Activated CD4-positive, CD25-positive, alpha-beta regulatory T cell treated with anti-CD3 and anti-CD28 coated beads, Interleukin-2, amount 50 U/mL, for 24 hours (primary cell): ENCODE results near the gene KLHL24.
A peak's percentile ranks its signal among the peaks of the same experiment; 100 is the strongest.
"Not testable (repeated sequence)": the region's sequence is repeated elsewhere in the genome, so short reads cannot be mapped to it uniquely, and the experiment has no call there.

ENCODE experiments used
- ATAC-seq, 2 donors: fragments of 150-1000 bp; cut with Tn5 transposase; one replicate each; pipeline ENCODE4 v1.10.0; 2021; ENCODE audit warnings: mild to moderate bottlenecking in 1 of 2, moderate library complexity in 1 of 2

KLHL24 gene

DNA sequence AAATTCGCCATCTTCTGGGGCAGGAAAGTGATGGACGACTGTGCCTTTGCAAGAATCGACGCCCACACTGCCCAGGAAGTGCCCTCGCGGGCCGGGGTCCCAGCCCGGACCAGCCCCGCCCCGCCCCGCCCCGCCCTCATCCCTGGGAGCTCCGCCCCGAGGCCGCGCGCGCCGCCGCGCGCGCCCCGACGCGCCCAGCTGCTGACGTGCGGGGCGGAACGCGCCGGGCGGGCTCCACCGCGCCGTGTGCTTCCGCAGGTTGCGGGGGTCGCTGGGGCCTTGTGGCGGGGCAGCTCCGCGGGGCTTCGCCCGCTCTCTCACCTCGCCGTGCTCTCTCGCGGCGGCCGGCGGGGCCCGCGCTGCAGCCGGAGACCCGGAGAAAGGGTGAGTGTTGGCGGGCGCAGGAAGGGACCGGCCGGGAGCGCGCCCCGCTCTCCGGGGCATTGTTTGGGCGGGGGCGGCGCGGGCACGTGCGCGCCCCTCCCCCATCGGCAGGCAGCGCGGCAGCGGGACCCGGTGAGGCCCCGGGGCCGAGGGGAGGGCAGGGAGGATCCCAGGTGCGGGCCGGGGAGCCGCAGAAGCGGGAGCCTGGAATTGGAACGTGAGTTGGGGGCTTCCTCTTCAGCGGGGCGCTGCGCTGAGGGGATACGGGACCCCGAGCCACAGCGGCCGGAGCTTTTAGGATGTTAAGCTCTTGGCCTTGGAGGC is 62.3 kb downstream of the KLHL24 start, which contains the start of gene YEATS2:
YEATS2 (plus strand) TSS at position 188 of the 708 bp plus-strand sequence. CDS start 17,366 bp downstream, outside the sequence.
- peak; percentile 84 to 88 for ATAC-seq

DNA sequence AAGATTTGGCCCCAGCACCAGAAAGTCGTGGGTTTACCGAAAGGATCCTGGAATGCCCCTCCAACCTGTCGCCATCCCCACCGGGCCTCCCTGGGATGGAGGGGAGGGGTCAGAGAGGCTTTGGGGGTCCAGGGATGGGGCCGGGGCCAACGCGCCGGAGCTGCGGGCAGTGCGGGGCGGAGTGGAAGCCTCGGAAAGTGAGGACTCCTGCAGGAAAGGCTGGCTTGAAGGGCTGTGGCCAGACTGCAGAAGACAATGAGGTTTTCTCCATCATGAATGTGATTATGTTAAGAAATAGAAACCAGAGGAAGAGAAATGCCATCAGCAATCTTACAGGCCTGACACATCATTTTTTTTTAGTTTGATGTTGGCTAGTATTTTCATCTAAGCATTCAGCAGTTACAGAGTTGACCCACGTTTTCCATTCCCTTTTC is 62.9 kb downstream of the KLHL24 start:
- peak; percentile 20 to 36 for ATAC-seq

DNA sequence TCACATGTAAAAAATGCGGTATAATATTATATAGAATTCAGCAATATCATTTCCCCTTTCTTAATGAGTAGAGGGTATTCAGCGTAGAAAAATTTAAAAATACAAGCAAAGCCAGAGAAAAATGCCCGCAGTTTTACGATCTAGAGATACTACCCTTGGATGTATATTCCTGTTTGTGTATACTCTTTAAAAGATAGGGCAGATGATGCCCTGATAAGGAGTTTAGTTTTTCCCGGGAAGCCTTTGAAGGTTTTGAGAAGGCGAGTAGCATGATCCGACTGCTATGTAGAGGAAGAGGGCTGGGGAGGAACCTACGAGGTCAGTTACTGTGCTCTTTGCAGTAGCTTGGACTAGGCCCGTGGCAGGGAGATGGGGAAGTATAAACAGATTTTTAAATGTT is 63.3 kb downstream of the KLHL24 start:
- no peak for ATAC-seq

DNA sequence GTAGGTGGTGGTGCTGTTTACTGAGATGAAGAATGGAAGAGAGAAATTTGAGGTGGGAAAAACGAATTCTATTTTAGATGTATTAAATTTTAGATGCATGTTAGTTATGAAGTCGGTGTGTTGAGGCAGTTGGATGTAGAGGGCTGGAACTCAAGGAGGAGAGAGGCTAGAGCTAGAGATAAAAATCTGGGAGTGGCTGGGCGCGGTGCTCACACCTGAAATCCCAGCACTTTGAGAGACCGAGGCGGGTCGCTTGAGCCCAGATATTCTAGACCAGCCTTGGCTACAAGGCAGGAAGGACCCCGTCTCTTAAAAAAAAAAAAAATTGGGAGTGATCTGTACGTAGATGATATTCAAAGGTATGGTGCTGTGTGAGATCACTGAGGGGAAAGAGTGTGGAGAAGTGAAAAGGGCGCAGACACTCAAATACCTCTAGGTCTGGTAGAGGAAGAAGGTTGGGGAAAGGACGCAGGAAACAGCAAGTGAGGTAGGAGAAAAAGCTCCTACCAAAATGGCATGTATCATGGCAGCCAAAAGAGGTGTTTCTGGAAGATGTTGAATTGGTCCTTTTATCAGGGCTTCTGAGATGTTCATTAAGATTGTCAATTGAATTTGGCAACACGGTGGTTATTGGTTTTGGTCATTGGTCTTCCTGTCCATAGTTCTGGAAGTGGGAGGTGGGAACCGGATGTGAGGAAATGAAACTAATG is 64.0 kb downstream of the KLHL24 start:
- ATAC-seq, result no peak

DNA sequence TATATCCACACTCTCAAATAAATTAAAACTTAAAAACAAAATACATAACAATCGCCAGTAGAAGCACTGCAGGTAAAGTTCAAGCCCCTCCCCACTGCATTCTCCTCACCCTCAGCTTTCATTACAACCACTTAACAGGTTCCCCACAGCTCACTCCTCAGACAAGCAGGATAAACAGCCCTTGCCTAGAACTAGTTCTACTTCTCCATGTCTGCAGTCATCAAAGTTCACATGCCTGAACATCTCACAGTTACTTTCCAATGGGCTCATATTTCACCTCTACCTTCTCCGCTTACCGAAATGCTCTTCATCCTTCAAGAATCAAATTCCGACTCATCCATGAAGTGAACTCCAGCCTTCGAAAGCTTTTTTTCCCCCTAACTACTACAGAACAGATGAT is 66.3 kb downstream of the KLHL24 start:
- ATAC-seq, result no peak

DNA sequence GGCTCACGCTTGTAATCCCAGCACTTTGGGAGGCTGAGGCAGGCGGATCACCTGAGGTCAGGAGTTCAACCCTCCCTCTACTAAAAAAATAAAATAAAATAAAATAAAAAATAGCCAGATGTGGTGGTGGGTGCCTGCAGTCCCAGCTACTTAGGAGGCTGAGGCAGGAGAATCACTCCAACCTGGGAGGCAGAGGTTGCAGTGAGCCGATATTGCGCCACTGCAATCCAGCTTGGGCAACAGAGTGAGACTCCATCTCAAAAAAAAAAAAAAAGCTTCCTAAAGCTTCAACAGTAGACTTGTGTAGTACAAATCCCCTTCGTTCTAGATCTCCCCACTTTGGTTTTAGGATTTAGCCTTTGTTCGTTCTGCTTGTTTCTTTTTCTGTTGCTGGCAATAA is 68.5 kb downstream of the KLHL24 start:
- not testable (repeated sequence) for ATAC-seq

DNA sequence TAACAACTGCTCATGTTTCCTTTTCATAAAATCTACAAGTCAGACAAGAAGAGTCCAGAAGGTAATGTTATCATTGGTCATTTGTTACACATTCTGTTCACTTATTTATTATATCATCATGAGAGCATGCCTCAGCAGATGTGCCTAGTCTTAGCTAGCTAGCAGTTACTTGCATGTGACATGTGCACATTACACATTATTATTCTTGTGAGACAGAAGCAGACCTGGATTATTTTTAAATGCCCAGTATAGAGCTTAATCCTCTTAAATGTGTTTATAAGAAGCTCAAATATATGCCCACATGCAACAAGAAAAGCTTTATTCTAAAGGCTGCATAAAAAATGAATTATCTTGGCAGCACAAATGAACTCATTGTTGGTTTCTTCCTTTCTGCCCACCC is 74.8 kb downstream of the KLHL24 start:
- ATAC-seq, result no peak

DNA sequence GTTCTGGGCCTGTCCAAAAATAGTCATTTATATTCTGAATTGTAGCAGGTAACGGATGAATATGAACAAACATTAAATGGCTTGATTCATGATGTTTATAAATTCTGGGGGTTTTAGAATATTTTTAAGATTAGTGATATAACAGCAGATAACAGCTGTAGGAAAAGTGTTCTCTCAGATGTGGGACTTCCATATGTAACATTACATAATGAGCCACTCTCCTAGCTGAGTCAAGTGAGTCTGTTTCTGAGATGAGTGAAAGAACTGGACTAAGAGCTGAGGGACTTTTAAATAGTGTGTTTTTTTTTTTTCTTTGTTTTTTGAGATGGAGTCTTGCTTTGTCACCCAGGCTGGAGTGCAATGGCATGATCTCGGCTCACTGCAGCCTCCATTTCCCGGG is 76.1 kb downstream of the KLHL24 start:
- ATAC-seq, result no peak

DNA sequence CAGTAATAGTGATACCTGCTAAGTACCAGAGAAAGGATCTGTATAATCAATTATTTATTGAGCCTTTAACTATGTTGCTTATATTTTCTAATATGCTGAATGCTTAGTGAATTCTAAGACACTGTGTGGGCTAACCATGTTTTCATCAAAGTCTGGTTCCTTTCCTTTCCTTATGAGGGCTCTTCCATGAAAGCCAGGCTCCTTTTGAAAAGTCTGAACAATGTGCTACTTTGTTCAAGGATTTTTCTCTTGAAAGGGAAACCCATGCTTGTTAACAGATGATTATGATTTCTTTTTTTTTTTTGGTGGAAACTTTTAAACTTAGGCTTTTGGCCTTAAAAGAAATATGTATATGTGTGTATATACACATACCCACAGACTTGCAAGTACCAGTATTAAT is 79.2 kb downstream of the KLHL24 start:
- no peak for ATAC-seq

DNA sequence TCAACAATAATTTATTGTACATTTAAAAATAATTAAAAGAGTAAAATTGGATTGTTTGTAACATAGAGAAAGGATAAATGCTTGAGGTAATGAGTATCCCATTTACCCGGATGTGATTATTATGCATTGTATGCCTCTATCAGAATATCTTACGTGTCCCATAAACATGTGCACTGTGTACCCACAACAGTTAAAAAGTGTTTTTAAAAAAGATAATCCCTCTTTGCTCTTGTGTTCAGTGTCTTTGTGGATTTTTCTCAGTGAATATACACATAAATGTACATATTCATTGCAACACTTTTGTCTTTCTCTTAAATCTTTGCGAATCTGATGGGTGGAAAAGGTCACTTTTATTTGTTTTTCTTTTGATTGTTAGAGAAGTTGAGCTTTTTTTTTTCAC is 82.6 kb downstream of the KLHL24 start:
- no peak for ATAC-seq

DNA sequence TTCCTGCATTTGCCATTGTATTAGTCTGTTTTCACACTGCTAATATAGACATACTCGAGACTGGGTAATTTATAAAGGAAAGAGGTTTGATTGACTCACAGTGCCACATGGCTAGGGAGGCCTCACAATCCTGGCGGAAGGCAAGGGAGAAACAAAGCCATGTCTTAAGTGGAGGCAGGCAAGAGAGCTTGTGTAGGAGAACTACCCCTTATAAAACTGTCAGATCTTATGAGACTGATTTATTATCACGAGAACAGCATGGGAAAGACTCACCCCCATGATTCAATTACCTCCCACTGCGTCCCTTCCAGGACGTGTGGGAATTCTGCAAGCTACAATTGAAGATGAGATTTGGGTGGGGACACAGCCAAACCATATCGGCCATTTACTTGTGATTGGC is 90.0 kb downstream of the KLHL24 start:
- no peak for ATAC-seq

DNA sequence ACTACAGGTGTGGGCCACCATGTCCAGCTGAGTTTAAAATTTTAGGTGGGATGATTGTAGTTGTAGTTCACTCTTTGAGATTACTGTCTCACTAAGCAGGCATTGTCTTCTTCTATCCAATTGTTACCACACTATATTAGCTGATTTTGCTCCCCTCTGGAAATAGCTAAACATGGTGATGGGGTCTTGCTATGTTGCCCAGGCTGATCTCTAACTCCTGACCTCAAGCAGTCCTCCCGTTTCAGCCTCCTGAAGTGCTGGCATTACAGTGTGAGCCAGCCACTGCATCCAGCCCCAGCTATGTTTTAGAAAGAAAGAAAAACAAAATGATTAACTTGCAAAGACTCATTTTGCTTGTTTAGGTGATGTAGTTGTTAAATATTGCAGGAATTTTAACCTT is 92.8 kb downstream of the KLHL24 start:
- no peak for ATAC-seq

DNA sequence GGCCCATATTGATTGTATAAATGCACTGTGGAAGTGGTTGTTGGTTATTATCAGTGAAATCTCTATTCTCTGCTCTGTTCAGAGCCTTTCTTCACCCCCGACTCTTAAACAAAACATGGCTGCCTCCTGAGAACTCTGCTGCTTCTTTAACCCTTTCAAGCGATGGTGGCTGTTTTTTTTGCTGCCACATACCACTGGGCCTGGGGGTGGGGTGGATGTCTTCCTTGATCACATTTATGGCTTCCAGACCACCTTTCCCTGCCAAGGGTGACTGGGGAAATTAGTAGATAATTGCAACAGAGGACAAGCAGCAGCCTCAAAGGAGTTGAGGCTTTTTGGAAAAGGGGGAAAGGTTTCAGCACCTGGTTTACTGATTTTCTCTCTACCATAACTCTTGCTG is 94.9 kb downstream of the KLHL24 start:
- no peak for ATAC-seq

DNA sequence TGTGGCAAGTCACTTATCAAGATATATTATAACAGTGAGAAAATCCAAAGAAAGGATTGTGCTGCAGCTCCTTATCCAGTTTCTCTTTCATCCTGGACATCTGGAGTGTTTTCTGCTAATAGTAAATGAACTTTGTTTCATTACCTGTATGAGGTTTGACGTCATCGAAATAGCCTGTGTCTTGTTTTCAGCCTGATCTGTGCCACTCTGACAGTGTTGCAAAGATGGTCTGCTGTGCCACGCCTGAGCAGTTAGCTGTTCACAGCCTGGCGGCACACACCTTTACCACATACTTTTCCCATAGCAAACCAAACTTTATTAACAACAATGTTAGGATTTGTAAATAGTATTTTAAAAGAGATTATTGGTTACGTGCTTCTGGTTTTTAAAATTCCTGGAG is 96.2 kb downstream of the KLHL24 start:
- ATAC-seq, result no peak

DNA sequence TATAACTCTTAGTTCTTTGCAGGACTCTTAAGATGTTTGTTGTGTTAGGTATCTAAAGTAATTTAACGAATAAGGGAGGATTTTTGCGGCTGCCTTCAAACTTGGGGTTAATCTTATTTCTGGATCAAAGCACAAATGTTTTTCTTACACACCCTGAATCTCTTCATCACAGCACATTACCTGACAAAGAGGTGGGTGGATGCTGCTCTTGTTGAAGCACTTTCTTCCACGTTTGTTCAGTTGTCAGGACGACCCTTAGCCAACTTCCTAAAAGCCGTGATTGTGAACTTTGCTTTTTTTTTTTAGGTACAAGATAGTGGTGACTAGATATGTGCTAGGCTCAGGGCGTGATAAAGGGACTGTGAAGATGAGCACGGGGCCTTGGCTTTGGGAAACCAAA is 98.1 kb downstream of the KLHL24 start:
- no peak for ATAC-seq
